Erythroblast (primary cell): ENCODE results near the gene ATP2A2.

Source experiments
- GATA1 ChIP-seq: IDR thresholded peaks from 2 replicates; pipeline ENCODE4 v1.6.1; 2011; ENCODE audit warnings: low read depth, mild to moderate bottlenecking, control low read depth, low read length, moderate library complexity
- POLR2A ChIP-seq: IDR thresholded peaks from 2 replicates; pipeline ENCODE4 v1.6.1; 2011; ENCODE audit warnings: mild to moderate bottlenecking, low read length

GRCh38 chr12:110333201-110333600 is 52.2 kb downstream of the ATP2A2 start:
- TF ChIP-seq POLR2A (no peak), GATA1 (no peak)
